ENCODE measurements around the gene MAML3.

The MAML3 gene

GRCh38 chr4:139840773-139841172, 313.2 kb downstream of the MAML3 start:
- DNase-seq (ENCODE audit: low read depth) = no peak

- no peak for DNase-seq (ENCODE audit: low read depth)
These were observed 314.5 kb downstream of the MAML3 start for GRCh38 chr4:139839403-139840031.

GRCh38 chr4:139838811-139839210, 315.2 kb downstream of the MAML3 start:
- no peak for DNase-seq (ENCODE audit: low read depth)

GRCh38 chr4:139834981-139835391, 319.0 kb downstream of the MAML3 start:
- no peak for DNase-seq (ENCODE audit: low read depth)

DNA sequence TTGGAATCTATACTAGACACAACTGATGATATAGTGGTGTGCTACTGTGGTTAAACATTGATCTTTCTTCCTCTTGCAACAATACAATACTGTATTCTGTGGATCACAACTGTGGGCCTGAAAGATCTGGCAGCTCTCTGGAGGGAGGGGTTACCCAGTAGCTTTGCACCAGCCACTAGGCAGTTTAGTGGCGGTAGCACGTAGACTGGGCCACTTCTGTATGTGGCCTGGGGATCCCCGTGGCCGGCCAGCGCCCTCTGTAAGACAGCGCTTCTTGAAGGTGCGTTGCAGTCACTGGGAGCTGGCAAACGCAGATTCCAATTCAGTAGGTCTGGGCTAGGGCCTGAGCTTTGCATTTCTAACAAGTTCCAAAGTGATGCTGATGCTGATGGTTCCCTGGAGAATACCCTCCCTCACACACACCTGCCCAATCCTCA, 319.7 kb downstream of the MAML3 start:
- DNase-seq (ENCODE audit: low read depth) = no peak

DNA sequence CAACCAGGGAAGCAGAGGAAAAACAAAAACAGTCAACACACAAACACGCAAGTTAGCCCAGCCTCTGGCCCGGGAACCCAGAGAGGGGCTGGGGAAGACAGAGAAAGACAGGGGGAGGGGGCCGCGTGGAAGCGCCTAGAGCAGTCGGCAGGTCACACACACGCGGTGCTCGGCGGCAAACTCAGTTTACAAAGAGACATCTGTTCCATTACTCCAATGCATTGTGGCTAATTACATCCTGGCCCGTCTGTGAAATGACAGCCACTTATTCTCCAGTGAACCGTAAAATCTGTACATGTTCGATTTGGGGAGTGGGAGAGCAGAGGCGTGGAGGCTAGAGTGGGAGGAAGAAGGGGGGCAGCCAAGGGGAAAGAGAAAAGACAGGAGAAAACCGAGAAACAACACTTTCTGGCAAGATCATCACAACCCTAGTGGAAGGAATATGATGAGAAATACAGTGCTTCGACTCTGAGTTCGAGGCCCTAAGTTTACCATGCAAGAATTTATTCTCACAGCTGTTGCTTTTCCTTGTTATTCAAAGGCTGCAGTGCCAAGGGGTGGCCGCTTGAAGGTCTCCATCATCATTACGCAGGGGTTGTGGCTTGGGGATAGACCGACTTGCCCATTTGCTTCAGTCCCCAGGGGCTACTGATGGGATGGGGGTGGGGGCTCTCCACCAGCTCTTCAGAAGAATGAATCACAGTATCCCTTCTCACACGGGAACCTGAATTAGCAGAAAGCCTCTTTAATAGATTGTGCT, 320.7 kb downstream of the MAML3 start:
- no peak for DNase-seq (ENCODE audit: low read depth)

GRCh38 chr4:139828966-139829664, 324.9 kb downstream of the MAML3 start:
- no peak for DNase-seq (ENCODE audit: low read depth)

DNA sequence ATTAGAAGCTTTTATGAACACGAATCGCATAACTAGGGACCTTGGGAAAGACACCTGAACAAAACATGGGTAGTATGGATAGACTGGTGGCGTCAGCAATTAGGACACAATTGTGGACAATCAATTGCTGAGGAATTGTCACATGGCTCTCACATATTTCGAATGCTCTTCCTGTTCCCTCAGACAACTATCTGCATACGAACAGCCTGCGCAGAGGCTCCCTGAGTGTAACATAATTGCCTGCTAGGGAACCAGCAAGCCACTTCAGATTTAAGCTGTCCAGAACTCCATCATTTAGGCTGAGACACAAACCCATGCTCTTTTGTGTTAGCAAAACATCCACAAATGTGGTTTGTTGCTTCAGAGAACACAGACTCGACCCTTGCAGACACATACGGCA, 327.6 kb downstream of the MAML3 start:
- no peak for DNase-seq (ENCODE audit: low read depth)

GRCh38 chr4:139825523-139826014, 328.4 kb downstream of the MAML3 start:
- DNase-seq (ENCODE audit: low read depth) = no peak

- no peak for DNase-seq (ENCODE audit: low read depth)
These were observed 329.0 kb downstream of the MAML3 start for GRCh38 chr4:139824882-139825522.

GRCh38 chr4:139823746-139824145, 330.2 kb downstream of the MAML3 start:
- no peak for DNase-seq (ENCODE audit: low read depth)

DNA sequence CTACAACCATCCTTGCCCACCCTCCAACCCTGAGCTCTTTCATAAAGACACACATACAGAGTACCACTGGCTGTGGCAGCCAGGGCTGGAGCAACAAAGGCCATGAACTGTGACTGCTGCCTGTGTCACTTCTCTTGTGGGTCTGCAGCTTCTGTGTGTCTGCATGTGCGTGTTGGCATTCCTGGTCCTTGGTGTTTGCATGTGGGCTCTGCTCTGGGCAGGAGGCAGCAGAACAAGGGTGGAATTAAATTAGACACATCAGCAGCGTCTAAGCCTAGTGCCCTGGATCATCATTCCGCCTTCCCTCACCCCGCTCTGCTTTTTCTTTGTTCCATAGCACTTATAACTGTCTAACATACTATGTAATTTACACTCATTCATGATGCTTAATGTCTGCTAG, 330.6 kb downstream of the MAML3 start:
- no peak for DNase-seq (ENCODE audit: low read depth)

GRCh38 chr4:139822391-139822790, 331.6 kb downstream of the MAML3 start:
- no peak for DNase-seq (ENCODE audit: low read depth)

- DNase-seq (ENCODE audit: low read depth) = no peak
These were observed 334.9 kb downstream of the MAML3 start for GRCh38 chr4:139819082-139819481.

GRCh38 chr4:139817657-139818452, 336.1 kb downstream of the MAML3 start:
- no peak for DNase-seq (ENCODE audit: low read depth)

DNA sequence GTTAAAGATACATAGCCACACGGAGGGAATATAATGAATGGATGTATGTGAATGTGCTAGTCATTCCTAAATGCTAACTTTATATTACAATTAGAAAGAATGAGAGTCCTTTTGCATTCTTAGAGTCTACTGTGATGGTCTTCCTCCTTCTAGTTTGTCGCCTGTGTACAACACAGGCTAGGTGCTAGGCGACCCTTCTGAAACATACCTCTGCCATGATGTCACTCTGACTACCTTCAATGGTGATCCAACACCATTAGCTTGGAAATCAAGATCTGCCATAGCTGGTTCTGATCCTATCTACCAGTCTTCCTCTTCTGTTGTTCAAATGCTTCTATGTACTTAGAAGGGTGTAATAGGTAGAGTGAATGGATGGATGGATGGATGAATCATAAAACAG, 337.1 kb downstream of the MAML3 start:
- DNase-seq (ENCODE audit: low read depth) = no peak

DNA sequence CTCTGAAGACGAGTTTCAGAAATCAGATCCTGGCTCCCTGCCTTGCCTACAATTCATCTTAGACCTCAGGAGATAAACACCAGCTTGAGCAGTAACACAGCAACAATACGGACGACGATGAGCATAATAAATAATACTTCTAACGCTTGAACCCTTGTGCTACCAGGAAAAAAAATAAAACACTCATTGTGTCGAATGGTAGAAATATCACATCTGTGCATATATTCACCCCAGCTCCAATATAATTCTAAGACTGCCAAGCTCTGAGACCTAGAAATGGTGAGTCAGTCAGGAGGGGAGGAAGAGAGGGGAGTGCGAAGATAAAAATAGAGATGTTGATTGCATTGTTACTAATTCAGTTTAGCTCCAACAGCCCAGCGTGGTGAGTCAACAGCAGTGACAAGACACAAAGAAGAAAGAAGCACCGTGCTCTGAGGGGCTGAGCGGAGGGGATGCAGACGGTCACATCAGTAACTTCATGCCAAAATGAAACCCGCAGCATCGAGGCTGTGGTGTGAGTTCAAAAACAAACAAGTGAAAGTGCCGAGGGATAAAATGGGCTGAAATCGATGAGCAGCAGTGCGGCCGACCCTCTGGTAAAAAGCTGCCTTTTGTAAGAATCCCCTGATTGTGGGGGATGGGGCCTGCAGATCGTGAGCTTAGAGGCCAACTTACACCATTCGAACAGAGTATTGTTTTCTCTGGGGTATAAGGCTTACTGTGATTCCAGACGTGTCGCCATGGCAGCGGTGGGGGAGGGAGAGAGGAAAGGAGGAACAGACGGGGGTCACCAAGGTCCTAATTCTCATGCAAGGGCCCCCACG, 338.0 kb downstream of the MAML3 start:
- peak; percentile 68 for DNase-seq (ENCODE audit: low read depth)

GRCh38 chr4:139814323-139815015, 339.5 kb downstream of the MAML3 start:
- no peak for DNase-seq (ENCODE audit: low read depth)

DNA sequence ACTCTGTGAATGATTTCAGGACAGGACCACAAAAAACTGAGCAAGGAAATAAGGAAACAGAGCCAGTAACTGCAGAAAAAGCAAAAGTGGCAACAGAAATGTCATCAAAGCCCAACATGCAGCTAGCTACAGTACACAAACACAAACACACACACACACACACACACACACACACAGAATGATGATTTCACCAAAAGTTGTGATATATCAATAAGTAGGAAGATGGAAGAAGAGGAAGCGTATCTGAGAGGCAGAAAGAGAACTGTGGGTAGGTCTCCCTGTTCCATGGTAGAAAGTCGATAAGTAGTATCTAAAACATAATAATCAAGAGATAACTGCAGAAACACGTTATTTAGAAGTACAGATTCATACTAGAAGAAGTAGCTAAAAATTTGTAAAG, 340.1 kb downstream of the MAML3 start:
- DNase-seq (ENCODE audit: low read depth) = no peak

DNA sequence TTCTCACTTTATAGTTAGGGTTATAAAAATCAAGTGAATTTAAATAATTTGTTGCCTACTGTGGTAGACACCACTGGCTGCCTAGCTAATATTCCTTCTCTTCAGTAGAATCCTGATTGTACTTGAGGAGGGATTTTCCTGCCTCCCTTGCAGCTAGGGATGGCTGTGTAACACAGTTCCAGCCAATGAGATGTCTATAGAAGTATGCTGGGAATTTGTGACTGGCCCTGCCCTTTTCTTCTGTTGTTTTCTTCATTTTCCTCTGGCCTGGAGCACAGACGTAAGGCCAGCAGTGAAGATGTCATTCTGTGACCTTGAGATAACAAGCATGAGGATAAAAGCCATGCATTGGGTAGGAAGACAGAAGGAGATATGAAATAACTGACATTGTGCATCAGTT, 343.3 kb downstream of the MAML3 start:
- DNase-seq (ENCODE audit: low read depth) = no peak
